Sigmoid colon (tissue), 7 donors: Measurements from ENCODE around the gene SLC6A11. TPM values are rescaled to one million over a fixed set of nuclear protein-coding genes. Genes with fewer than 3 reads are reported as not detected.

ENCODE experiments used
- DNase-seq: peaks from one replicate; pipeline ENCODE4 v3.0.0-alpha.2; 2019
- H3K27ac ChIP-seq, 4 donors: fragments of 200-600 bp; sonication (generic); one replicate each; pipeline ENCODE4 v1.5.1; 2016 to 2019; ENCODE audit warnings: mild to moderate bottlenecking in 1 of 4
- H3K27me3 ChIP-seq, 3 donors: fragments of 200-600 bp; sonication (generic); one replicate each; pipeline ENCODE4 v1.5.1; 2019; ENCODE audit warnings: mild to moderate bottlenecking in 1 of 3
- H3K36me3 ChIP-seq, 4 donors: fragments of 200-600 bp; sonication (generic); one replicate each; pipeline ENCODE4 v1.5.1; 2016 to 2019
- H3K4me1 ChIP-seq, 4 donors: fragments of 200-600 bp; sonication (generic); one replicate each; pipeline ENCODE4 v1.5.1; 2017 to 2019
- H3K4me3 ChIP-seq, 4 donors: fragments of 200-600 bp; sonication (generic); one replicate each; pipeline ENCODE4 v1.5.1; 2017 to 2019; ENCODE audit warnings: mild to moderate bottlenecking in 2 of 4, moderate library complexity in 1 of 4
- H3K9me3 ChIP-seq, 4 donors: fragments of 200-600 bp in 3 of 4; sonication (generic) in 3 of 4; one replicate each; pipeline versions ENCODE4 v1.5.1 to v1.6.1; 2013 to 2019
- EP300 ChIP-seq, 4 donors: sonication (generic); formaldehyde crosslinking; IDR thresholded peaks; one replicate each; pipeline ENCODE4 v1.6.1; 2017; ENCODE audit warnings: antibody characterized with exemption in 4 of 4
- POLR2A ChIP-seq, 2 donors: fragments of 450-650 bp; IDR thresholded peaks; one replicate each; pipeline ENCODE4 v1.6.1; 2016; ENCODE audit warnings: antibody characterized with exemption in 2 of 2, mild to moderate bottlenecking in 2 of 2, moderate library complexity in 2 of 2
- POLR2AphosphoS5 ChIP-seq, 4 donors: sonication (generic); formaldehyde crosslinking; IDR thresholded peaks; one replicate each; pipeline ENCODE4 v1.6.1; 2017; ENCODE audit warnings: antibody characterized with exemption in 4 of 4
- WGBS, 2 donors: extraction: QIAGEN DNeasy Blood & Tissue Kit; methylation state at CpG; one replicate each; pipeline ENCODE4 v1.1.7; 2013; 5-methylcytosine and 5-hydroxymethylcytosine counted together
- intact Hi-C: fragments of 100-400 bp; cut with DNase I; formaldehyde crosslinking; loops from one replicate; pipeline ENCODE4 v1.15.1; 2023
- polyA plus RNA-seq, 3 donors: library from polyadenylated mRNA; stranded (reverse); fragments of 200-250 nt; gene quantifications; one replicate each; pipeline ENCODE4 v1.2.3, GENCODE V29; 2013
- total RNA-seq, 4 donors: library from RNA; depleted of rRNA; stranded (reverse); fragments of >200 nt; gene quantifications; one replicate each; pipeline ENCODE4 v1.1.0, GENCODE V29; 2016
- TF ChIP-seq, protein P1 (sequence below), 4 experiments: fragments of 450-650 bp in 3 of 4; fragments of 200-600 bp in 1 of 4; IDR thresholded peaks; one replicate each; pipeline ENCODE4 v1.5.1; 2016 to 2019; ENCODE audit warnings: antibody characterized with exemption in 4 of 4, mild to moderate bottlenecking in 3 of 4, moderate library complexity in 2 of 4
- donor health status: healthy with polysubstance abuse.
- donor health status: Bipolar disorder and iron deficiency.
- donor health status: healthy.

The SLC6A11 gene
- total and polyA plus RNA-seq, 7 donors = 0.03 to 0.14 TPM; not detected in 5

GRCh38 chr3:10985181-10985580 is 169.2 kb downstream of the SLC6A11 start:
- H3K9me3 ChIP-seq = no peaks in the 10 kb centered on the region
- no peak overlapping the region for H3K27ac ChIP-seq
- H3K27me3 ChIP-seq = no peaks in the 10 kb centered on the region
- no peak overlapping the region for H3K4me3 ChIP-seq
- peaks cover 0 to 8% (median 6%) of the 10 kb centered on the region in 4 donors for H3K4me1 ChIP-seq
- no peak for DNase-seq
- intact Hi-C loops = no loop called here
- H3K36me3 ChIP-seq = no peaks in the 10 kb centered on the region
- WGBS, 2 donors = 44 to 45% methylated on average over 1 of the region's 1 CpG
- TF ChIP-seq, protein P1, sequence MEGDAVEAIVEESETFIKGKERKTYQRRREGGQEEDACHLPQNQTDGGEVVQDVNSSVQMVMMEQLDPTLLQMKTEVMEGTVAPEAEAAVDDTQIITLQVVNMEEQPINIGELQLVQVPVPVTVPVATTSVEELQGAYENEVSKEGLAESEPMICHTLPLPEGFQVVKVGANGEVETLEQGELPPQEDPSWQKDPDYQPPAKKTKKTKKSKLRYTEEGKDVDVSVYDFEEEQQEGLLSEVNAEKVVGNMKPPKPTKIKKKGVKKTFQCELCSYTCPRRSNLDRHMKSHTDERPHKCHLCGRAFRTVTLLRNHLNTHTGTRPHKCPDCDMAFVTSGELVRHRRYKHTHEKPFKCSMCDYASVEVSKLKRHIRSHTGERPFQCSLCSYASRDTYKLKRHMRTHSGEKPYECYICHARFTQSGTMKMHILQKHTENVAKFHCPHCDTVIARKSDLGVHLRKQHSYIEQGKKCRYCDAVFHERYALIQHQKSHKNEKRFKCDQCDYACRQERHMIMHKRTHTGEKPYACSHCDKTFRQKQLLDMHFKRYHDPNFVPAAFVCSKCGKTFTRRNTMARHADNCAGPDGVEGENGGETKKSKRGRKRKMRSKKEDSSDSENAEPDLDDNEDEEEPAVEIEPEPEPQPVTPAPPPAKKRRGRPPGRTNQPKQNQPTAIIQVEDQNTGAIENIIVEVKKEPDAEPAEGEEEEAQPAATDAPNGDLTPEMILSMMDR (IDR thresholded peaks at IDR 0.05) = no peak
- TF ChIP-seq POLR2AphosphoS5 (IDR thresholded peaks at IDR 0.05) (no peak), POLR2A (IDR thresholded peaks at IDR 0.05) (no peak), EP300 (IDR thresholded peaks at IDR 0.05) (no peak)

DNA sequence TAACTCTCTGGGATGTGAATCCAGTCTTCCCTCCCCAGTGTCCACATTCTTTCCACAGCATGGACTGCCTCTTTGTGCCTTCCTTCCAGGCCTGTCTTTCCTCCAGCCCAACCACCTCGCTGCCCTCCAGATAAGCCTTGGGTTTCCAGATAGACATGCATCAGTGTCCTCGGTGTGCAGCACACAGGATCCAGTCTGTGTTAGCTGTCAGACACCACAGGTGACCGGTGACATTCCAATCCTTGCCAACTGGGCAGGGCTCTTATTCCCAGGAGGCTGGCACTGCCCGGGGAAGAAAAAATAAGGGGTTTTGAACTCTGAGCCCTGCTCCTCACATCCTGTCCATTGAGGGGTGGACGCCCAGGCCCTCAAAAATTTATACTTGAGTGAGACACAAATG is 170.6 kb downstream of the SLC6A11 start:
- no peak overlapping the region for H3K27ac ChIP-seq
- 83 to 88% methylated on average over 5 of the region's 5 CpGs for WGBS, 2 donors
- intact Hi-C loops = no loop called here
- H3K4me1 ChIP-seq = peaks cover 0 to 8% (median 6%) of the 10 kb centered on the region in 4 donors
- H3K9me3 ChIP-seq = no peaks in the 10 kb centered on the region
- H3K27me3 ChIP-seq = no peaks in the 10 kb centered on the region
- no peak overlapping the region for H3K4me3 ChIP-seq
- TF ChIP-seq, protein P1 (IDR thresholded peaks at IDR 0.05) = no peak
- TF ChIP-seq POLR2AphosphoS5 (IDR thresholded peaks at IDR 0.05) (no peak), EP300 (IDR thresholded peaks at IDR 0.05) (no peak), POLR2A (IDR thresholded peaks at IDR 0.05) (no peak)
- no peaks in the 10 kb centered on the region for H3K36me3 ChIP-seq
- DNase-seq = no peak

- Histone ChIP-seq H3K27ac (no peak overlapping the region), H3K27me3 (peaks cover 3 to 4% (median 4%) of the 10 kb centered on the region in 3 donors), H3K36me3 (no peaks in the 10 kb centered on the region), H3K9me3 (no peaks in the 10 kb centered on the region), H3K4me3 (no peak overlapping the region), H3K4me1 (peaks cover 0 to 12% (median 5%) of the 10 kb centered on the region in 4 donors)
- no peak for TF ChIP-seq POLR2A (IDR thresholded peaks at IDR 0.05)
- TF ChIP-seq EP300 (IDR thresholded peaks at IDR 0.05) = no peak
- TF ChIP-seq, protein P1 (IDR thresholded peaks at IDR 0.05) = no peak
- no peak for TF ChIP-seq POLR2AphosphoS5 (IDR thresholded peaks at IDR 0.05)
- no peak for DNase-seq
- intact Hi-C loops = no loop called here
- WGBS, 2 donors = 77 to 83% methylated on average over 9 of the region's 9 CpGs
Measured at GRCh38 chr3:10988001-10988665, 172.1 kb downstream of the SLC6A11 start.

GRCh38 chr3:10988991-10989484 is 173.0 kb downstream of the SLC6A11 start:
- no peak for DNase-seq
- intact Hi-C loops = no loop called here
- Histone ChIP-seq H3K4me1 (peaks cover 0 to 15% (median 6%) of the 10 kb centered on the region in 4 donors), H3K27ac (no peak overlapping the region), H3K27me3 (peaks cover 12 to 13% (median 13%) of the 10 kb centered on the region in 3 donors), H3K9me3 (no peaks in the 10 kb centered on the region), H3K4me3 (no peak overlapping the region), H3K36me3 (no peaks in the 10 kb centered on the region)
- 74 to 75% methylated on average over 7 of the region's 7 CpGs for WGBS, 2 donors
- TF ChIP-seq, protein P1 (IDR thresholded peaks at IDR 0.05) = no peak

Other genes starting within 250 kb of the SLC6A11 start
- 1 to 10 TPM in 1 of 4 donors, under 1 TPM in 3; 0.16 to 1.4 (median 0.32) TPM for gene SLC6A1, start 176.5 kb downstream of the SLC6A11 start, total RNA-seq
- under 1 TPM in 2 of 3 donors, not detected in 1; under 0.01 to 0.31 TPM for gene SLC6A1, start 176.5 kb downstream of the SLC6A11 start, polyA plus RNA-seq